GM12878 (cell line): ENCODE measurements around the gene GPC6. TPM values are rescaled to one million over a fixed set of nuclear protein-coding genes. Genes with fewer than 3 reads are reported as not detected.

Experiments used
- ATAC-seq: fragments of 200-7000 bp; cut with Tn5 transposase; 3 replicates; pipeline ENCODE4 v1.9.1; 2020; ENCODE audit warnings: mild to moderate bottlenecking, moderate library complexity
- BruUV-seq: library from RNA; stranded (reverse); fragments of 400-500 nt; replicated peaks from 2 replicates; lab custom pipeline; 2021; lab: Mats Ljungman, UMichigan
- CTCF ChIA-PET: fragments of 300-600 bp; sonication (Branson Sonifier 250); formaldehyde crosslinking; extraction: SDS; loops from one replicate; lab custom pipeline; 2021; ENCODE audit warnings: inconsistent platforms; lab: Yijun Ruan, JAX
- POLR2A ChIA-PET: fragments of 350-600 bp; formaldehyde crosslinking; extraction: SDS; loops from one replicate; lab custom pipeline; 2021; ENCODE audit warnings: inconsistent platforms; lab: Charles Lee
- RAD21 ChIA-PET: fragments of 300-600 bp; sonication (Branson Sonifier 250); formaldehyde crosslinking; loops from one replicate; lab custom pipeline; 2023; ENCODE audit warnings: antibody characterized with exemption; ENCODE audit not compliant: unreplicated experiment; lab: Charles Lee
- SMC1A ChIA-PET: fragments of 300-600 bp; sonication (Branson Sonifier 250); formaldehyde crosslinking; loops from one replicate; lab custom pipeline; 2023; ENCODE audit not compliant: unreplicated experiment, uncharacterized antibody; lab: Charles Lee
- DNase-seq: peaks from one replicate; pipeline ENCODE4 v3.0.0-alpha.2; 2011; ENCODE audit warnings: low read depth, low spot score
- FAIRE-seq: peaks from 3 replicates; lab custom pipeline; 2011; peaks lifted over from hg19 to GRCh38; lab: Jason Lieb, UNC
- H2AFZ ChIP-seq: 2 replicates; pipeline ENCODE4 v1.6.0; 2011; ENCODE audit warnings: low read depth, low read length, control low read depth; ENCODE audit not compliant: control insufficient read depth
- H3K27ac ChIP-seq: 2 replicates; pipeline ENCODE4 v1.5.1; 2011; ENCODE audit warnings: control low read depth; ENCODE audit not compliant: control insufficient read depth, insufficient read depth
- H3K27me3 ChIP-seq, 2 experiments: replicated peaks in 1 of 2; 2 replicates each; pipeline versions ENCODE4 v1.6.0 to v1.6.1; 2011; ENCODE audit warnings: low read length in 1 of 2; ENCODE audit not compliant: control insufficient read depth in 2 of 2, insufficient read depth in 2 of 2
- H3K36me3 ChIP-seq, 2 experiments: 2 replicates each; pipeline ENCODE4 v1.5.1; 2011; ENCODE audit warnings: low read length in 1 of 2; ENCODE audit not compliant: control insufficient read depth in 2 of 2, insufficient read depth in 2 of 2
- H3K4me1 ChIP-seq: 2 replicates; pipeline ENCODE4 v1.6.1; 2011; ENCODE audit warnings: mild to moderate bottlenecking, low read length, moderate library complexity, mixed read lengths; ENCODE audit not compliant: control insufficient read depth, insufficient read depth
- H3K4me2 ChIP-seq: 2 replicates; pipeline ENCODE4 v1.6.0; 2011; ENCODE audit warnings: control low read depth; ENCODE audit not compliant: control insufficient read depth, insufficient read depth
- H3K4me3 ChIP-seq: fragments of 200-600 bp; sonication (generic); 2 replicates; pipeline ENCODE4 v1.5.1; 2016
- H3K79me2 ChIP-seq: 2 replicates; pipeline ENCODE4 v1.6.0; 2011; ENCODE audit warnings: low read length; ENCODE audit not compliant: control insufficient read depth, insufficient read depth
- H3K9ac ChIP-seq: 2 replicates; pipeline ENCODE4 v1.8.0; 2011; ENCODE audit warnings: low read length, control low read depth, mixed read lengths; ENCODE audit not compliant: control insufficient read depth, insufficient read depth
- H3K9me3 ChIP-seq: replicated peaks from 3 replicates; pipeline ENCODE4 v1.5.1; 2011; ENCODE audit warnings: mild to moderate bottlenecking, low read length; ENCODE audit not compliant: control insufficient read depth, insufficient read depth
- H4K20me1 ChIP-seq: 2 replicates; pipeline ENCODE4 v1.6.0; 2011; ENCODE audit not compliant: control insufficient read depth, insufficient read depth
- EED ChIP-seq: sonication (generic); IDR thresholded peaks from 2 replicates; pipeline ENCODE4 v1.6.1; 2016; ENCODE audit warnings: antibody characterized with exemption, low read depth
- HDAC2 ChIP-seq: fragments of 200-600 bp; sonication (generic); IDR thresholded peaks from 2 replicates; pipeline ENCODE4 v1.6.1; 2017
- JUND ChIP-seq: IDR thresholded peaks from 2 replicates; pipeline ENCODE4 v1.6.1; 2012; ENCODE audit warnings: low read depth, mild to moderate bottlenecking, low read length, improper control_type of control experiment, moderate library complexity
- MXI1 ChIP-seq: fragments of 150-350 bp; IDR thresholded peaks from 2 replicates; pipeline ENCODE4 v1.6.1; 2011; ENCODE audit warnings: low read depth, mild to moderate bottlenecking, inconsistent platforms, low read length, improper control_type of control experiment
- SMARCA5 ChIP-seq: fragments of 450-650 bp; IDR thresholded peaks from 2 replicates; pipeline ENCODE4 v1.6.1; 2017; ENCODE audit warnings: mild to moderate bottlenecking
- SP1 ChIP-seq: IDR thresholded peaks from one replicate; pipeline ENCODE4 v1.6.1; 2011; ENCODE audit warnings: low read depth, low read length
- in situ Hi-C: fragments of 300-500 bp; cut with MboI; formaldehyde crosslinking; loops from 9 replicates; pipeline ENCODE4 v1.14.3; 2018; ENCODE audit warnings: mixed read lengths
- intact Hi-C: fragments of 100-400 bp; cut with micrococcal nuclease; formaldehyde crosslinking; loops from one replicate; pipeline ENCODE4 v1.14.2; 2022; ENCODE audit not compliant: unreplicated experiment
- polyA plus RNA-seq, 11 experiments: library from polyadenylated mRNA; depleted of rRNA in 4 of 11; unstranded in 6 of 11; stranded (reverse) in 5 of 11; fragments of >200 nt; fragmentation: Nextera tagmentation in 4 of 11; fragmentation: Illumina TruSeq in 1 of 11; extraction: Ambion mirVana in 4 of 11; extraction: Trizol in 1 of 11; gene quantifications; 1 replicate in 1 of 11; 2 replicates in 10 of 11; pipeline versions ENCODE4 v1.2.1 to v1.2.3, GENCODE V29; 2011 to 2016; ENCODE audit warnings: inconsistent platforms in 2 of 11, missing spikeins in 2 of 11, low read depth in 1 of 11
- total RNA-seq, 4 experiments: library from RNA; depleted of rRNA in 3 of 4; stranded (reverse); fragments of >200 nt in 3 of 4; fragmentation: Illumina TruSeq in 1 of 4; extraction: Trizol in 1 of 4; gene quantifications; 2 replicates each; pipeline versions ENCODE4 v1.2.1 to v1.2.3, GENCODE V29; 2013 to 2021
- TF ChIP-seq, protein P1 (sequence below): fragments of 450-650 bp; IDR thresholded peaks from 2 replicates; pipeline ENCODE4 v1.6.1; 2017; ENCODE audit warnings: mild to moderate bottlenecking, moderate library complexity
- TF ChIP-seq, protein P2 (sequence below): fragments of 150-350 bp; IDR thresholded peaks from 2 replicates; pipeline ENCODE4 v1.6.1; 2016; ENCODE audit warnings: low read depth, low read length

Gene GPC6
- total and polyA plus RNA-seq, 10 of the 15 experiments (the other 5 are each of a cell fraction or from before 2014, with no cell fraction given): 0.03 to 0.04 (median 0.03) TPM; not detected in 7

DNA sequence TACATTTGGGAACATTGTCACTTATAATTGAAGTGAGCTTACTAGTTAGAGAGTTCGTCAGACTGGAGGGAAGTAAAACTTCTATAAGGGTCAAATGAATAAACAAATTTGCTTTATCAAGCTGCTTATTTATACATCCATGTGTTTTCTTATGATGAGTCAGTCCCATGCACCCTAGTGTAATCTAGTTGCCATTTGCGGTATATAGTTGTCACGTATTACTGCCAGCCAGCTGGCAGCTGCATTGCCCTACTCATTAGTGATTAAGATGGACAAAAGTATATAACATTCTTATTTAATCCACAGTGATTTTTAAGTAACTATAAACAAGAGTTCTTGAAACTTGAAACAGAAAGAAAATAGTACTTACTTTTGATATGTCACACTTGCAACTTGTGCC is 182.4 kb downstream of the GPC6 start (continued):
- TF ChIP-seq, protein P1, sequence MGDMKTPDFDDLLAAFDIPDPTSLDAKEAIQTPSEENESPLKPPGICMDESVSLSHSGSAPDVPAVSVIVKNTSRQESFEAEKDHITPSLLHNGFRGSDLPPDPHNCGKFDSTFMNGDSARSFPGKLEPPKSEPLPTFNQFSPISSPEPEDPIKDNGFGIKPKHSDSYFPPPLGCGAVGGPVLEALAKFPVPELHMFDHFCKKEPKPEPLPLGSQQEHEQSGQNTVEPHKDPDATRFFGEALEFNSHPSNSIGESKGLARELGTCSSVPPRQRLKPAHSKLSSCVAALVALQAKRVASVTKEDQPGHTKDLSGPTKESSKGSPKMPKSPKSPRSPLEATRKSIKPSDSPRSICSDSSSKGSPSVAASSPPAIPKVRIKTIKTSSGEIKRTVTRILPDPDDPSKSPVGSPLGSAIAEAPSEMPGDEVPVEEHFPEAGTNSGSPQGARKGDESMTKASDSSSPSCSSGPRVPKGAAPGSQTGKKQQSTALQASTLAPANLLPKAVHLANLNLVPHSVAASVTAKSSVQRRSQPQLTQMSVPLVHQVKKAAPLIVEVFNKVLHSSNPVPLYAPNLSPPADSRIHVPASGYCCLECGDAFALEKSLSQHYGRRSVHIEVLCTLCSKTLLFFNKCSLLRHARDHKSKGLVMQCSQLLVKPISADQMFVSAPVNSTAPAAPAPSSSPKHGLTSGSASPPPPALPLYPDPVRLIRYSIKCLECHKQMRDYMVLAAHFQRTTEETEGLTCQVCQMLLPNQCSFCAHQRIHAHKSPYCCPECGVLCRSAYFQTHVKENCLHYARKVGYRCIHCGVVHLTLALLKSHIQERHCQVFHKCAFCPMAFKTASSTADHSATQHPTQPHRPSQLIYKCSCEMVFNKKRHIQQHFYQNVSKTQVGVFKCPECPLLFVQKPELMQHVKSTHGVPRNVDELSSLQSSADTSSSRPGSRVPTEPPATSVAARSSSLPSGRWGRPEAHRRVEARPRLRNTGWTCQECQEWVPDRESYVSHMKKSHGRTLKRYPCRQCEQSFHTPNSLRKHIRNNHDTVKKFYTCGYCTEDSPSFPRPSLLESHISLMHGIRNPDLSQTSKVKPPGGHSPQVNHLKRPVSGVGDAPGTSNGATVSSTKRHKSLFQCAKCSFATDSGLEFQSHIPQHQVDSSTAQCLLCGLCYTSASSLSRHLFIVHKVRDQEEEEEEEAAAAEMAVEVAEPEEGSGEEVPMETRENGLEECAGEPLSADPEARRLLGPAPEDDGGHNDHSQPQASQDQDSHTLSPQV: no peak
- TF ChIP-seq JUND (no peak), SMARCA5 (no peak)
- TF ChIP-seq, all 136 proteins: peak for 0

- Histone ChIP-seq H3K4me3 (no peak overlapping the region), H4K20me1 (no peaks in the 10 kb centered on the region), H3K4me1 (no peaks in the 10 kb centered on the region), H2AFZ (no peak overlapping the region), H3K36me3 (no peaks in the 10 kb centered on the region), H3K79me2 (no peaks in the 10 kb centered on the region), H3K9ac (no peak overlapping the region), H3K4me2 (no peak overlapping the region), H3K27ac (no peak overlapping the region), H3K9me3 (no peaks in the 10 kb centered on the region), H3K27me3 (no peaks in the 10 kb centered on the region)
- DNase-seq: no peak
- ChIA-PET RAD21 (no interaction called here), CTCF (interaction anchor here (0.7 to 1.2 kb wide), 2 partner anchors 9 to 22 kb away, joined by 3 read pairs; no protein-coding TSS in a partner anchor), SMC1A (no interaction called here), POLR2A (no interaction called here)
- FAIRE-seq: no peak
- TF ChIP-seq HDAC2 (no peak), SP1 (no peak), MXI1 (no peak), EED (no peak)
- TF ChIP-seq, protein P2, sequence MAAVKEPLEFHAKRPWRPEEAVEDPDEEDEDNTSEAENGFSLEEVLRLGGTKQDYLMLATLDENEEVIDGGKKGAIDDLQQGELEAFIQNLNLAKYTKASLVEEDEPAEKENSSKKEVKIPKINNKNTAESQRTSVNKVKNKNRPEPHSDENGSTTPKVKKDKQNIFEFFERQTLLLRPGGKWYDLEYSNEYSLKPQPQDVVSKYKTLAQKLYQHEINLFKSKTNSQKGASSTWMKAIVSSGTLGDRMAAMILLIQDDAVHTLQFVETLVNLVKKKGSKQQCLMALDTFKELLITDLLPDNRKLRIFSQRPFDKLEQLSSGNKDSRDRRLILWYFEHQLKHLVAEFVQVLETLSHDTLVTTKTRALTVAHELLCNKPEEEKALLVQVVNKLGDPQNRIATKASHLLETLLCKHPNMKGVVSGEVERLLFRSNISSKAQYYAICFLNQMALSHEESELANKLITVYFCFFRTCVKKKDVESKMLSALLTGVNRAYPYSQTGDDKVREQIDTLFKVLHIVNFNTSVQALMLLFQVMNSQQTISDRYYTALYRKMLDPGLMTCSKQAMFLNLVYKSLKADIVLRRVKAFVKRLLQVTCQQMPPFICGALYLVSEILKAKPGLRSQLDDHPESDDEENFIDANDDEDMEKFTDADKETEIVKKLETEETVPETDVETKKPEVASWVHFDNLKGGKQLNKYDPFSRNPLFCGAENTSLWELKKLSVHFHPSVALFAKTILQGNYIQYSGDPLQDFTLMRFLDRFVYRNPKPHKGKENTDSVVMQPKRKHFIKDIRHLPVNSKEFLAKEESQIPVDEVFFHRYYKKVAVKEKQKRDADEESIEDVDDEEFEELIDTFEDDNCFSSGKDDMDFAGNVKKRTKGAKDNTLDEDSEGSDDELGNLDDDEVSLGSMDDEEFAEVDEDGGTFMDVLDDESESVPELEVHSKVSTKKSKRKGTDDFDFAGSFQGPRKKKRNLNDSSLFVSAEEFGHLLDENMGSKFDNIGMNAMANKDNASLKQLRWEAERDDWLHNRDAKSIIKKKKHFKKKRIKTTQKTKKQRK: no peak
- in situ Hi-C loops: no loop called here
- BruUV-seq: no TSS peak
- ATAC-seq: no peak
- intact Hi-C loops: no loop called here
Observed at GRCh38 chr13:93409816-93410215, 183.2 kb downstream of the GPC6 start.
